Uterus (tissue), 4 donors: Measurements from ENCODE around the gene ERFL. TPM values are rescaled to one million over a fixed set of nuclear protein-coding genes. Genes with fewer than 3 reads are reported as not detected.

ENCODE experiments used
- DNase-seq, 2 donors: peaks; one replicate each; pipeline ENCODE4 v3.0.0-alpha.2; 2019 to 2020
- H3K27ac ChIP-seq, 2 donors: fragments of 200-600 bp; sonication (generic); 1 replicate in 1 of 2; 2 replicates in 1 of 2; pipeline ENCODE4 v1.5.1; 2016 to 2018
- H3K27me3 ChIP-seq, 2 donors: fragments of 200-600 bp; sonication (generic); one replicate each; pipeline ENCODE4 v1.5.1; 2018 to 2019; ENCODE audit warnings: control low read depth in 1 of 2
- H3K36me3 ChIP-seq, 2 donors: fragments of 200-600 bp; sonication (generic); one replicate each; pipeline ENCODE4 v1.5.1; 2019; ENCODE audit warnings: control low read depth in 1 of 2
- H3K4me1 ChIP-seq, 2 donors: fragments of 200-600 bp; sonication (generic); one replicate each; pipeline ENCODE4 v1.5.1; 2018 to 2019; ENCODE audit warnings: control low read depth in 1 of 2
- H3K4me3 ChIP-seq, 2 donors: fragments of 200-600 bp; sonication (generic); 1 replicate in 1 of 2; 2 replicates in 1 of 2; pipeline ENCODE4 v1.5.1; 2018 to 2019; ENCODE audit warnings: mild to moderate bottlenecking in 1 of 2
- H3K9me3 ChIP-seq, 2 donors: fragments of 200-600 bp; sonication (generic); one replicate each; pipeline ENCODE4 v1.5.1; 2019; ENCODE audit warnings: control low read depth in 1 of 2
- CTCF ChIP-seq, 4 experiments: fragments of 200-600 bp in 2 of 4; fragments of 450-650 bp in 2 of 4; sonication (generic) in 2 of 4; IDR thresholded peaks; one replicate each; pipeline ENCODE4 v1.5.1; 2016 to 2019; ENCODE audit warnings: antibody characterized with exemption in 4 of 4, mild to moderate bottlenecking in 2 of 4, moderate library complexity in 1 of 4
- POLR2A ChIP-seq, 2 donors: fragments of 450-650 bp; IDR thresholded peaks; one replicate each; pipeline ENCODE4 v1.6.1; 2016; ENCODE audit warnings: antibody characterized with exemption in 2 of 2, mild to moderate bottlenecking in 1 of 2, moderate library complexity in 1 of 2
- intact Hi-C: fragments of 100-400 bp; cut with DNase I; formaldehyde crosslinking; loops from one replicate; pipeline ENCODE4 v1.15.1; 2023; ENCODE audit warnings: low total_unique reads
- total RNA-seq, 4 donors: library from RNA; depleted of rRNA in 3 of 4; stranded (reverse); fragments of >200 nt in 3 of 4; gene quantifications; one replicate each; pipeline versions ENCODE4 v1.1.0 to v1.2.4, GENCODE V29; 2014 to 2023
- donor health status: DM: yes; HTN: yes; CAD: no.

ERFL gene
- total RNA-seq, 4 donors from 2014 or later = 1.7 TPM; not detected in 3

DNA sequence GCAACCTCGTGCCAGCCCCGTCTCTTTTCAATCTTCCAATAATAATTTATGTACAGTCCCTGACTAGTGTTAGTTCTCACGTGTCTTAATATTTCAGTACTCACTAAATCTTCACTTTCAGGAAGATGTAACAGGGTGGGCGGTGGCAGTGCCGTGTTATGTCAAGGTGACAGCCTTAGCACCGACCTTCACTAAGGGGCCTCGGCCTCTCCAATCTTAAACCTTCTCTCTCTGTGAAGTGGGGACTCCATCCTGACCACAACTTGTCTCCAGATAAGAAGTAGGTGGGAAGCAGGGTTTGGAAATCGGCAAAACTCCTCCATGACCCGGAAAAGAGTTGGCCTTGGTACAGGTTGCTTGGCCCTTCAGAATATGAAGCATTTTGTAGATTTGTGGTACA lies 66.4 kb downstream of the ERFL start:
- Histone ChIP-seq H3K4me1 (peaks cover 6 to 27% of the 10 kb centered on the region in 2 donors), H3K9me3 (no peaks in the 10 kb centered on the region), H3K27ac (no peak overlapping the region), H3K4me3 (no peak overlapping the region), H3K36me3 (no peaks in the 10 kb centered on the region), H3K27me3 (no peaks in the 10 kb centered on the region)
- DNase-seq = no peak
- no peak for TF ChIP-seq POLR2A (IDR thresholded peaks at IDR 0.05)
- TF ChIP-seq CTCF (IDR thresholded peaks at IDR 0.05) = no peak
- intact Hi-C loops = no loop called here

DNA sequence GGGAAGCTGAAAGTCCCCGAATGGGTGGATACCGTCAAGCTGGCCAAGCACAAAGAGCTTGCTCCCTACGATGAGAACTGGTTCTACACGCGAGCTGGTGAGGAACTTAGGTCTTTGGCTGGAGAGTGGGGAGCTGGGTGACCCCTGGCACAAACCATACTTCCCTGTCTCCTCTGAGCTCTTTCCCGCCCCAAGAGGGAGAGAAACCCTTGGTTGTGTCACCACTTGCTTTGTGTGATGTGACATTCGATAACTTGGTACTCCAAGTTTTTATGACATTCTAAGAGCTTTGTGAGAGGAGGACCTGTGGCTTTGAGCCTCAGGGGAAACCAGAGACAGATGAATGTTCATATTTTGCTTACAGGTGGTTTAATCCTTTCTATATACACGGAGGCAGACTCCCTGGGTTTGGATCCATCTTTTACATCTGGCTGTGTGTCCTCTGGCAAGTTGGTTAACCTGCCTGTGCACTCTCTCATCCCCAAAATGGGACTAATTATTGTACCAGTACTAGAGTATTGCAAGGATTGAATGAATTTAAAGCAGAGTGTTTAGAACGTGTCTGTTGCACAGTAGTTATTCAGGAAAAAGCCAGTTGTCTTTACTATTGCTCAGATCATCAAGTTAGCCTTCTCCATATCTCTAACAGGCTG lies 67.0 kb downstream of the ERFL start:
- no peak for DNase-seq
- peak overlapping the region; percentile 65 to 77 for H3K4me3 ChIP-seq
- H3K27me3 ChIP-seq = no peaks in the 10 kb centered on the region
- H3K9me3 ChIP-seq = no peaks in the 10 kb centered on the region
- H3K27ac ChIP-seq = peak overlapping the region; percentile 90 to 98
- TF ChIP-seq POLR2A (IDR thresholded peaks at IDR 0.05) (no peak), CTCF (IDR thresholded peaks at IDR 0.05) (no peak)
- peaks cover 6 to 27% of the 10 kb centered on the region in 2 donors for H3K4me1 ChIP-seq
- H3K36me3 ChIP-seq = no peaks in the 10 kb centered on the region
- intact Hi-C loops = no loop called here

DNA sequence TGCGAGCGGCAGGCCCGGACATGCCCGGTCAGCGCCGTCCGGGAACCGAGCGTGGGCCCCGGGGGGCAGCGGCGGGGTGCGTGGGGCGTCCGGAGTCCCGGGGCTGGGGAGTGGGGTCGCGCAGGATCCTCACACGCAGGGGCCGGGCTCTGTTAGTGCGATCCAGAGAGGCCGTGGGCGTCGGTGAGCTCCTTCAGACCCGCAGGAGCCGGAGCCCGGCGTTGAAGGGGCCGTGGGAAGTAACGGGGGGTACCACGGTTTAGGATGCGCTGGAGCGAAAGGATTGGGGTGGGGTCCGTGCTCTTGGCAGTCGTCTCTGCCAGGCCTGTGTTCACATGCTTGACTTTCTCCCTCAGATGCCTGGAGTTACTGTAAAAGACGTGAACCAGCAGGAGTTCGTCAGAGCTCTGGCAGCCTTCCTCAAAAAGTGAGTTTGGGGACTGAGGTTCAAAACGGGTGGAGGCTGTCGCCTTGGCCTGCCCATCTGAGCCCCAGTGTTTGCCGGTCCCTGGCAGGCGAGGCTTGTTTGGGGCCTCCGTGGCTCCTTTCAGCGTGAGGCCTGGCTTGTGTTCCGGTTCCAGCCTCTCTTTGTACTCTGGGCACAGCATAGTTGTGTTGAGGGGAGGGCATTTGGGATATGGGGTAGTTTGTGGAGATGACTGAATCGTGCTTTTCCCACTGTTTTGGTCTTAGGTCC lies 67.7 kb downstream of the ERFL start:
- intact Hi-C loops = no loop called here
- Histone ChIP-seq H3K4me1 (peaks cover 6 to 27% of the 10 kb centered on the region in 2 donors), H3K9me3 (no peaks in the 10 kb centered on the region), H3K4me3 (peak overlapping the region; percentile 65 to 77), H3K27me3 (no peaks in the 10 kb centered on the region), H3K36me3 (no peaks in the 10 kb centered on the region), H3K27ac (peak overlapping the region; percentile 90 to 98)
- TF ChIP-seq CTCF (IDR thresholded peaks at IDR 0.05) (no peak), POLR2A (IDR thresholded peaks at IDR 0.05) (no peak)
- DNase-seq = no peak

DNA sequence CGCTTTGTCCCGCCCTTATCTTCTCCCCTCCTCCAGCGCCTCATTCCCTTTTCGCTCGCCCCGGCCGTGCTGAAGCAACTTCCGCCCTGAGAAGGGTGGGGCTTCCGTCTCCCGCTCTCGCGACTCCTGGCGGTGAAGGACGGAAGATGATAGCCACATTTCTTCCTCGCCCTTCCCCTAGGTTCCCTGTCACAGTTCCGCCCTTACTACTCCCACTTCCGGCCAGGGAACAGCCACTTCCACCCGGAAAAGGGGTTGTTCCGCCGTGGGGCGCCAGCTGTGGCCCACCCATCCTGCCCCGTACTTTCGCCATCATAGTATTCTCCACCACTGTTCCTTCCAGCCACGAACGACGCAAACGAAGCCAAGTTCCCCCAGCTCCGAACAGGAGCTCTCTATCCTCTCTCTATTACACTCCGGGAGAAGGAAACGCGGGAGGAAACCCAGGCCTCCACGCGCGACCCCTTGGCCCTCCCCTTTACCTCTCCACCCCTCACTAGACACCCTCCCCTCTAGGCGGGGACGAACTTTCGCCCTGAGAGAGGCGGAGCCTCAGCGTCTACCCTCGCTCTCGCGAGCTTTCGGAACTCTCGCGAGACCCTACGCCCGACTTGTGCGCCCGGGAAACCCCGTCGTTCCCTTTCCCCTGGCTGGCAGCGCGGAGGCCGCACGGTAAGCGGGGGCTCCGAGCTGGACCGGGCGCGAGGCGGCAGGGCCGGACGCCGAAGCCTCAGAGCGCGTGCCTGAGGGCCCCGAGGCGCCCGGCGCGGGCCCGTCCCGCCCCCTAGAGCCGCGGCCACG lies 68.4 kb downstream of the ERFL start, which contains the start of gene RPS19:
Gene RPS19 (plus strand): TSS at position 638 of the 801 bp plus-strand sequence. CDS start 520 bp downstream, outside the sequence.
- no peaks in the 10 kb centered on the region for H3K36me3 ChIP-seq
- intact Hi-C loops = no loop called here
- DNase-seq = peak; percentile 98 to 100
- H3K27me3 ChIP-seq = no peaks in the 10 kb centered on the region
- peak within 1 kb of the TSS; percentile 90 to 98 for H3K27ac ChIP-seq
- TF ChIP-seq POLR2A (IDR thresholded peaks at IDR 0.05) = peak; percentile 45 to 81
- peak; percentile 46 to 85 (median 74) for TF ChIP-seq CTCF (IDR thresholded peaks at IDR 0.05)
- H3K4me3 ChIP-seq = peak within 1 kb of the TSS; percentile 65 to 77
- no peaks in the 10 kb centered on the region for H3K9me3 ChIP-seq
- peaks cover 6 to 24% of the 10 kb centered on the region in 2 donors for H3K4me1 ChIP-seq
